ENCODE results near the gene SLC25A12.

The SLC25A12 gene

GRCh38 chr2:171889333-171889732 is 4.7 kb downstream of the SLC25A12 start:
- DNase-seq (ENCODE audit: low read depth): no peak

GRCh38 chr2:171883275-171883893 is 10.7 kb downstream of the SLC25A12 start:
- no peak for DNase-seq (ENCODE audit: low read depth)

GRCh38 chr2:171882089-171882769 is 11.8 kb downstream of the SLC25A12 start:
- peak; percentile 44 for DNase-seq (ENCODE audit: low read depth)

- no peak for DNase-seq (ENCODE audit: low read depth)
These were observed 13.3 kb downstream of the SLC25A12 start for GRCh38 chr2:171880774-171881173.

GRCh38 chr2:171879865-171880264 is 14.2 kb downstream of the SLC25A12 start:
- no peak for DNase-seq (ENCODE audit: low read depth)

- DNase-seq (ENCODE audit: low read depth): peak; percentile 84
These were observed 15.5 kb downstream of the SLC25A12 start for GRCh38 chr2:171878481-171878993.

GRCh38 chr2:171874963-171875362 is 19.1 kb downstream of the SLC25A12 start:
- no peak for DNase-seq (ENCODE audit: low read depth)

GRCh38 chr2:171874517-171874916 is 19.5 kb downstream of the SLC25A12 start:
- DNase-seq (ENCODE audit: low read depth): no peak

GRCh38 chr2:171864357-171864985 is 29.6 kb downstream of the SLC25A12 start:
- no peak for DNase-seq (ENCODE audit: low read depth)

- DNase-seq (ENCODE audit: low read depth): no peak
These were observed 31.5 kb downstream of the SLC25A12 start for GRCh38 chr2:171862501-171862900.

GRCh38 chr2:171858397-171858958 is 35.6 kb downstream of the SLC25A12 start:
- no peak for DNase-seq (ENCODE audit: low read depth)

- peak; percentile 65 for DNase-seq (ENCODE audit: low read depth)
These were observed 38.6 kb downstream of the SLC25A12 start for GRCh38 chr2:171855401-171855800.

- no peak for DNase-seq (ENCODE audit: low read depth)
These were observed 41.6 kb downstream of the SLC25A12 start for GRCh38 chr2:171852366-171852888.

GRCh38 chr2:171847627-171848026 is 46.4 kb downstream of the SLC25A12 start:
- no peak for DNase-seq (ENCODE audit: low read depth)

- no peak for DNase-seq (ENCODE audit: low read depth)
These were observed 47.1 kb downstream of the SLC25A12 start for GRCh38 chr2:171846894-171847293.

- DNase-seq (ENCODE audit: low read depth): no peak
These were observed 52.0 kb downstream of the SLC25A12 start for GRCh38 chr2:171841996-171842395.

GRCh38 chr2:171837736-171838135 is 56.3 kb downstream of the SLC25A12 start:
- DNase-seq (ENCODE audit: low read depth): peak; percentile 92

- DNase-seq (ENCODE audit: low read depth): no peak
These were observed 57.7 kb downstream of the SLC25A12 start for GRCh38 chr2:171836146-171836910.

- DNase-seq (ENCODE audit: low read depth): no peak
These were observed 58.7 kb downstream of the SLC25A12 start for GRCh38 chr2:171835386-171835785.

GRCh38 chr2:171834286-171834685 is 59.8 kb downstream of the SLC25A12 start:
- DNase-seq (ENCODE audit: low read depth): peak; percentile 22

GRCh38 chr2:171832489-171832888 is 61.6 kb downstream of the SLC25A12 start:
- DNase-seq (ENCODE audit: low read depth): no peak

GRCh38 chr2:171830039-171830438 is 64.0 kb downstream of the SLC25A12 start:
- DNase-seq (ENCODE audit: low read depth): no peak

Data from amniotic epithelial cell (primary cell).